ENCODE data around the gene NXNL1.

DNA sequence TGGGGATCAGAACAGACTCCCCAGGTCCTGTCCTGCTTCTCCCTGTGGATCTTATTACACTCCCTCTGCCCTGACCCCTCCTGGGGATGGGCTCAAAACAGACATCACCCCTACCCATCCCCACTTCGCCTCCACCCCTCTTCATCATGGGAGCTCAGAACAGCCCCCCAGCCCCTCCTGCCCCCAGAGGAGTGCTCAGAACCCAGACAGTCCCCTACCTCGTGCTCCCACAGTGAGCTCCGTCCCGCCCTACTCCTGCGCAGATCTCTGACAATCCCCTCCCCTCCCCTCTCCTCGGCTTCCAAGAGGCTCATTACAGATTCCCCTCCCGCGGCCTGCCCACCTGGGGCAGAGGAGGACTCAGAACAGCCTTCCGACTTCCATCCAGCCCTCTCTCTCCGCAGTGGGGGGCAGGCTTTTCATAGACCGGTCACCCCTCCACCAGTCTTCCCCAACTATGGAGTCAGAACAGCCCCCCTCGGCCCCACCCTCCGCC lies 6.1 kb downstream of the NXNL1 start:
- TF ChIP-seq, protein P1, sequence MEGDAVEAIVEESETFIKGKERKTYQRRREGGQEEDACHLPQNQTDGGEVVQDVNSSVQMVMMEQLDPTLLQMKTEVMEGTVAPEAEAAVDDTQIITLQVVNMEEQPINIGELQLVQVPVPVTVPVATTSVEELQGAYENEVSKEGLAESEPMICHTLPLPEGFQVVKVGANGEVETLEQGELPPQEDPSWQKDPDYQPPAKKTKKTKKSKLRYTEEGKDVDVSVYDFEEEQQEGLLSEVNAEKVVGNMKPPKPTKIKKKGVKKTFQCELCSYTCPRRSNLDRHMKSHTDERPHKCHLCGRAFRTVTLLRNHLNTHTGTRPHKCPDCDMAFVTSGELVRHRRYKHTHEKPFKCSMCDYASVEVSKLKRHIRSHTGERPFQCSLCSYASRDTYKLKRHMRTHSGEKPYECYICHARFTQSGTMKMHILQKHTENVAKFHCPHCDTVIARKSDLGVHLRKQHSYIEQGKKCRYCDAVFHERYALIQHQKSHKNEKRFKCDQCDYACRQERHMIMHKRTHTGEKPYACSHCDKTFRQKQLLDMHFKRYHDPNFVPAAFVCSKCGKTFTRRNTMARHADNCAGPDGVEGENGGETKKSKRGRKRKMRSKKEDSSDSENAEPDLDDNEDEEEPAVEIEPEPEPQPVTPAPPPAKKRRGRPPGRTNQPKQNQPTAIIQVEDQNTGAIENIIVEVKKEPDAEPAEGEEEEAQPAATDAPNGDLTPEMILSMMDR (IDR thresholded peaks at IDR 0.05): no peak
- TF ChIP-seq POLR2A (IDR thresholded peaks at IDR 0.05): no peak

Measured in uterus (tissue), 2 donors.